OCI-LY7 (cell line): ENCODE measurements around the gene ENAH. TPM values are rescaled to one million over a fixed set of nuclear protein-coding genes. Genes with fewer than 3 reads are reported as not detected.

Experiments
- BruUV-seq: library from RNA; stranded (reverse); fragments of 400-500 nt; replicated peaks from 2 replicates; lab custom pipeline; 2021; lab: Mats Ljungman, UMichigan
- CTCF ChIA-PET: fragments of 300-600 bp; sonication (Branson Sonifier 250); formaldehyde crosslinking; loops from one replicate; lab custom pipeline; 2022; ENCODE audit warnings: antibody characterized with exemption; ENCODE audit not compliant: unreplicated experiment; lab: Charles Lee
- POLR2A ChIA-PET: fragments of 300-600 bp; sonication (Branson Sonifier 250); formaldehyde crosslinking; loops from one replicate; lab custom pipeline; 2022; ENCODE audit warnings: antibody characterized with exemption; lab: Charles Lee
- DNase-seq: peaks from one replicate; pipeline ENCODE4 v3.0.0-alpha.2; 2015; ENCODE audit warnings: low spot score
- H2AFZ ChIP-seq: fragments of 200-600 bp; sonication (generic), shearing (Covaris generic); 2 replicates; pipeline ENCODE4 v1.6.1; 2014; ENCODE audit warnings: mild to moderate bottlenecking, antibody characterized with exemption, low read length, moderate library complexity
- H3K27ac ChIP-seq: fragments of 200-600 bp; sonication (generic); 2 replicates; pipeline ENCODE4 v1.5.1; 2014; ENCODE audit warnings: mixed run types, low read depth, mild to moderate bottlenecking, moderate library complexity, low read length, inconsistent platforms; ENCODE audit not compliant: poor library complexity, severe bottlenecking
- H3K36me3 ChIP-seq: fragments of 200-600 bp; sonication (generic); 2 replicates; pipeline ENCODE4 v1.6.1; 2014; ENCODE audit warnings: mild to moderate bottlenecking, antibody characterized with exemption, low read length, moderate library complexity, mixed read lengths; ENCODE audit not compliant: insufficient read depth
- H3K4me1 ChIP-seq: fragments of 200-600 bp; sonication (generic); 2 replicates; pipeline ENCODE4 v1.5.1; 2014; ENCODE audit warnings: mild to moderate bottlenecking, low read length; ENCODE audit not compliant: insufficient read depth, poor library complexity, severe bottlenecking
- H3K4me2 ChIP-seq: fragments of 200-600 bp; sonication (generic); 2 replicates; pipeline ENCODE4 v1.6.1; 2014; ENCODE audit warnings: mild to moderate bottlenecking, low read length
- H3K4me3 ChIP-seq: fragments of 200-600 bp; sonication (generic); 2 replicates; pipeline ENCODE4 v1.5.1; 2014; ENCODE audit warnings: mild to moderate bottlenecking, low read depth, low read length; ENCODE audit not compliant: poor library complexity, severe bottlenecking
- H3K79me2 ChIP-seq: fragments of 200-600 bp; sonication (generic); 2 replicates; pipeline ENCODE4 v1.6.1; 2016; ENCODE audit warnings: low read depth, mild to moderate bottlenecking, low read length, moderate library complexity, mixed read lengths; ENCODE audit not compliant: insufficient read depth
- H3K9me2 ChIP-seq: fragments of 200-600 bp; sonication (generic); 2 replicates; pipeline ENCODE4 v1.6.1; 2016; ENCODE audit warnings: mild to moderate bottlenecking, low read length, mixed read lengths; ENCODE audit not compliant: insufficient read depth
- H3K9me3 ChIP-seq: fragments of 200-600 bp; sonication (generic); 2 replicates; pipeline ENCODE4 v1.6.1; 2014; ENCODE audit warnings: mild to moderate bottlenecking, mixed run types, low read length, mixed read lengths
- H4K20me1 ChIP-seq: fragments of 200-600 bp; sonication (generic); 2 replicates; pipeline ENCODE4 v1.6.1; 2014; ENCODE audit warnings: mild to moderate bottlenecking, antibody characterized with exemption, low read length, moderate library complexity, mixed read lengths; ENCODE audit not compliant: insufficient read depth
- CTCF ChIP-seq: fragments of 200-600 bp; sonication (generic); conservative IDR thresholded peaks from 2 replicates; pipeline ENCODE4 v1.5.1; 2014; ENCODE audit warnings: mild to moderate bottlenecking, antibody characterized with exemption, low read length, moderate library complexity, mixed read lengths
- EZH2phosphoT487 ChIP-seq: fragments of 200-600 bp; sonication (generic); IDR thresholded peaks from 2 replicates; pipeline ENCODE4 v1.6.1; 2018; ENCODE audit warnings: low read depth, borderline replicate concordance, mild to moderate bottlenecking, mixed run types, antibody characterized with exemption, low read length, moderate library complexity, mixed read lengths
- intact Hi-C: fragments of 100-400 bp; cut with micrococcal nuclease; formaldehyde crosslinking; loops from one replicate; pipeline ENCODE4 v1.10.0; 2022; ENCODE audit not compliant: unreplicated experiment
- total RNA-seq, 2 experiments: library from RNA; depleted of rRNA in 1 of 2; stranded (reverse); fragments of >200 nt in 1 of 2; shearing (Covaris generic) in 1 of 2; gene quantifications; 2 replicates each; pipeline ENCODE4 v1.2.3, GENCODE V29; 2014 to 2022

Gene ENAH
- total RNA-seq, 2 experiments from 2014 or later: 4.6 to 18.1 TPM

- POLR2A ChIA-PET: no interaction called here
- peaks cover 5% of the 10 kb centered on the region; the same call in 1 of the 2 replicates for H3K9me3 ChIP-seq
These were observed 91.2 kb downstream of the ENAH start for GRCh38 chr1:225561675-225562074.

GRCh38 chr1:225559902-225560301 is 93.0 kb downstream of the ENAH start:
- Histone ChIP-seq H4K20me1 (no peaks in the 10 kb centered on the region), H3K36me3 (no peaks in the 10 kb centered on the region), H3K4me1 (no peaks in the 10 kb centered on the region), H3K4me2 (no peak overlapping the region), H3K79me2 (no peaks in the 10 kb centered on the region), H2AFZ (no peak overlapping the region), H3K27ac (no peak overlapping the region), H3K9me2 (no peaks in the 10 kb centered on the region), H3K4me3 (no peak overlapping the region), H3K9me3 (peaks cover 8% of the 10 kb centered on the region; the same call in 1 of the 2 replicates)
- no TSS peak for BruUV-seq
- POLR2A ChIA-PET: interaction anchor here (0.6 to 0.7 kb wide), 3 partner anchors 92 to 975 kb away, joined by 3 read pairs; no protein-coding TSS in a partner anchor
- CTCF ChIA-PET: no interaction called here
- intact Hi-C loops: no loop called here
- DNase-seq: no peak
- no peak for TF ChIP-seq EZH2phosphoT487
- TF ChIP-seq CTCF: no peak

More at GRCh38 chr1:225561675-225562074, 91.2 kb downstream of the ENAH start:
- intact Hi-C loops: no loop called here
- Histone ChIP-seq H3K79me2 (no peaks in the 10 kb centered on the region), H3K4me1 (no peaks in the 10 kb centered on the region), H3K4me3 (no peak overlapping the region), H3K36me3 (no peaks in the 10 kb centered on the region), H3K27ac (no peak overlapping the region), H2AFZ (no peak overlapping the region), H3K9me2 (no peaks in the 10 kb centered on the region), H3K4me2 (no peak overlapping the region), H4K20me1 (no peaks in the 10 kb centered on the region)
- TF ChIP-seq EZH2phosphoT487 (no peak), CTCF (no peak)
- no TSS peak for BruUV-seq
- CTCF ChIA-PET: no interaction called here
- DNase-seq: no peak

- no peaks in the 10 kb centered on the region for H4K20me1 ChIP-seq
- CTCF ChIA-PET: no interaction called here
- H3K27ac ChIP-seq: no peak overlapping the region
- peaks cover 8% of the 10 kb centered on the region; the same call in 1 of the 2 replicates for H3K9me3 ChIP-seq
- H3K79me2 ChIP-seq: no peaks in the 10 kb centered on the region
- no TSS peak for BruUV-seq
- H2AFZ ChIP-seq: no peak overlapping the region
- intact Hi-C loops: no loop called here
- POLR2A ChIA-PET: no interaction called here
- no peak overlapping the region for H3K4me3 ChIP-seq
- DNase-seq: no peak
- TF ChIP-seq CTCF (no peak), EZH2phosphoT487 (no peak)
- no peaks in the 10 kb centered on the region for H3K36me3 ChIP-seq
- H3K9me2 ChIP-seq: no peaks in the 10 kb centered on the region
- no peak overlapping the region for H3K4me2 ChIP-seq
- no peaks in the 10 kb centered on the region for H3K4me1 ChIP-seq
These were observed 93.6 kb downstream of the ENAH start for GRCh38 chr1:225559326-225559725.
